Panc1 (cell line): ENCODE measurements around the gene SNRNP27.

Source experiments
- CTCF ChIP-seq: fragments of 450-650 bp; IDR thresholded peaks from 2 replicates; pipeline ENCODE4 v1.5.1; 2017; ENCODE audit warnings: mild to moderate bottlenecking
- POLR2AphosphoS5 ChIP-seq: IDR thresholded peaks from 2 replicates; pipeline ENCODE4 v1.6.1; 2012; ENCODE audit warnings: mild to moderate bottlenecking, low read depth, low read length, moderate library complexity
- REST ChIP-seq, 2 experiments: IDR thresholded peaks; 2 replicates each; pipeline ENCODE4 v1.6.1; 2011 to 2012; ENCODE audit warnings: low read depth in 2 of 2, control low read depth in 1 of 2, low read length in 1 of 2, mild to moderate bottlenecking in 1 of 2, moderate library complexity in 1 of 2; ENCODE audit not compliant: insufficient read depth in 1 of 2
- SIN3A ChIP-seq: IDR thresholded peaks from 2 replicates; pipeline ENCODE4 v1.6.1; 2012; ENCODE audit warnings: low read depth, mild to moderate bottlenecking, low read length, moderate library complexity, borderline replicate concordance; ENCODE audit not compliant: insufficient read depth
- TCF7L2 ChIP-seq: IDR thresholded peaks from 2 replicates; pipeline ENCODE4 v1.6.1; 2011; ENCODE audit warnings: mild to moderate bottlenecking, low read depth, low read length, inconsistent platforms

- TF ChIP-seq POLR2AphosphoS5, result no peak
- TF ChIP-seq CTCF, result no peak
- no peak for TF ChIP-seq TCF7L2
- no peak for TF ChIP-seq REST (IDR thresholded peaks at IDR 0.05; ENCODE audit: insufficient read depth in 1 of 2, low read depth in 2 of 2, low read length in 1 of 2)
- no peak for TF ChIP-seq SIN3A
Measured at GRCh38 chr2:69847068-69847828, 46.5 kb upstream of the SNRNP27 start.
